ENCODE results near the gene PPP3CA. TPM values are rescaled to one million over a fixed set of nuclear protein-coding genes. Genes with fewer than 3 reads are reported as not detected.
"Not testable (repeated sequence)": the region's sequence is repeated elsewhere in the genome, so short reads cannot be mapped to it uniquely, and the experiment has no call there.

The PPP3CA gene
- total RNA-seq, 3 donors from 2014 or later = 32.4 to 59.6 (median 47.8) TPM

GRCh38 chr4:101136373-101137370, 210.7 kb downstream of the PPP3CA start:
- intact Hi-C loops (cut with DNase I; ENCODE audit: low total_unique reads) = no loop called here
- DNase-seq (ENCODE audit: low spot score in 2 of 2) = no peak

DNA sequence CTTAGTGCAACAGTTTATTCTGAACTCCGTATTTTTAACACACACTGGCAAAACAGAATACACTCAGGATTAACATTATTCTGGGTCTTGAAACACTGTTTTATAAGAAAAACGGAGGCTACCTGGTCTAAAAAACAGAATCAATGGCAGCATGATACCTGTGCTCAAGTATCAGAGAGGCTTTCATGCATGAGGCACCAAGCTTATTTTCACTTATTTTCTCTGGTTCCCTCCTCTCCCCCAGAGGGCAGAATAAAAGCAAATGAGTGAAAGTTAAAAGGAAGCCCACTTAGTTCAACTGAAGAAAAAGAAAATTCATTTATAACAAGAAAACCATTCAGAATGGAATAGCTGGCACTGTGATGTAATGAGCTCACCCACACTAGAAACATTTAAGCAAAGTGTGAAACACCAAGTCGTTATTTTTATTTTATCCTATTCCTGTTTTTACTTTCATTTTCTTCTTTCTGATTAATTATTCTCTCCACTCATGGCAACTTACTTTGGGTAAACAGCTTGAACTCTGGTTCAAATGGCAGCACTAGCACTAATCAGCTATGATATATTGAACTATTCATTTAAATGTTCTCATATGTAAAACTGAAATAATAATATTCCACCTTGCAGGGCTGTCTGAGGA, 211.8 kb downstream of the PPP3CA start:
- H3K27ac ChIP-seq = no peak overlapping the region
- H3K4me1 ChIP-seq = no peaks in the 10 kb centered on the region
- H3K27me3 ChIP-seq = no peaks in the 10 kb centered on the region
- no peak overlapping the region for H3K4me3 ChIP-seq
- intact Hi-C loops (cut with DNase I; ENCODE audit: low total_unique reads) = no loop called here
- no peak for DNase-seq (ENCODE audit: low spot score in 2 of 2)
- no peaks in the 10 kb centered on the region for H3K9me3 ChIP-seq
- H3K36me3 ChIP-seq = no peaks in the 10 kb centered on the region
- TF ChIP-seq POLR2AphosphoS5 (IDR thresholded peaks at IDR 0.05) (no peak), CTCF (IDR thresholded peaks at IDR 0.05) (no peak), POLR2A (IDR thresholded peaks at IDR 0.05) (no peak)

More at GRCh38 chr4:101136373-101137370, 210.7 kb downstream of the PPP3CA start:
- TF ChIP-seq POLR2AphosphoS5 (IDR thresholded peaks at IDR 0.05) (no peak), POLR2A (IDR thresholded peaks at IDR 0.05) (no peak), CTCF (IDR thresholded peaks at IDR 0.05) (no peak)
- Histone ChIP-seq H3K27ac (no peak overlapping the region), H3K4me3 (no peak overlapping the region), H3K9me3 (no peaks in the 10 kb centered on the region), H3K27me3 (no peaks in the 10 kb centered on the region), H3K36me3 (no peaks in the 10 kb centered on the region), H3K4me1 (no peaks in the 10 kb centered on the region)

GRCh38 chr4:101131058-101131457, 216.3 kb downstream of the PPP3CA start:
- H3K36me3 ChIP-seq; intact Hi-C loops (cut with DNase I; ENCODE audit: low total_unique reads); H3K4me1 ChIP-seq; H3K27me3 ChIP-seq; H3K27ac ChIP-seq; H3K4me3 ChIP-seq; DNase-seq (ENCODE audit: low spot score in 2 of 2); H3K9me3 ChIP-seq: not testable (repeated sequence)

- H3K4me1 ChIP-seq; H3K4me3 ChIP-seq; DNase-seq (ENCODE audit: low spot score in 2 of 2); H3K36me3 ChIP-seq; H3K9me3 ChIP-seq; H3K27me3 ChIP-seq; intact Hi-C loops (cut with DNase I; ENCODE audit: low total_unique reads); H3K27ac ChIP-seq: not testable (repeated sequence)
These were observed 218.4 kb downstream of the PPP3CA start for GRCh38 chr4:101128898-101129297.

DNA sequence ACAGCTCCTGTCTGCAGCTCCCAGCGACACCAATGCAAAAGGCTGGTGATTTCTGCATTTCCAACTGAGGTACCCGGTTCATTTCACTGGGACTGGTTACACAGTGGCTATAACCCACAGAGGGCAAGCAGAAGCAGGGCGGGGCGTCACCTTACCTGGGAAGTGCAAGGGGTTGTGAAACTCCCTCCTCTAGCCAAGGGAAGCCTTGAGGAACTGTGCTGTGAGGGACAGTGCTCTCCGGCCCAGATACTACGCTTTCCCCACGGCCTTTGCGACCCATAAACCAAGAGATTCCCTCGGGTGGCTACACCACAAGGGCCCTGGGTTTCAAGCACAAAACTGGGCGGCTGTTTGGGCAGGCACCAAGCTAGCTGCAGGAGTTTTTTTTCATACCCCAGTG, 218.9 kb downstream of the PPP3CA start:
- no peaks in the 10 kb centered on the region for H3K36me3 ChIP-seq
- H3K4me3 ChIP-seq = no peak overlapping the region
- no peak for DNase-seq (ENCODE audit: low spot score in 2 of 2)
- H3K9me3 ChIP-seq = no peaks in the 10 kb centered on the region
- intact Hi-C loops (cut with DNase I; ENCODE audit: low total_unique reads) = no loop called here
- no peaks in the 10 kb centered on the region for H3K4me1 ChIP-seq
- no peak overlapping the region for H3K27ac ChIP-seq
- no peaks in the 10 kb centered on the region for H3K27me3 ChIP-seq
- TF ChIP-seq POLR2A (IDR thresholded peaks at IDR 0.05) (no peak), CTCF (IDR thresholded peaks at IDR 0.05) (no peak), POLR2AphosphoS5 (IDR thresholded peaks at IDR 0.05) (no peak)

GRCh38 chr4:101127176-101127790, 220.0 kb downstream of the PPP3CA start:
- TF ChIP-seq CTCF (IDR thresholded peaks at IDR 0.05) (no peak), POLR2A (IDR thresholded peaks at IDR 0.05) (no peak), POLR2AphosphoS5 (IDR thresholded peaks at IDR 0.05) (no peak)
- Histone ChIP-seq H3K27ac (no peak overlapping the region), H3K4me1 (no peaks in the 10 kb centered on the region), H3K36me3 (no peaks in the 10 kb centered on the region), H3K9me3 (no peaks in the 10 kb centered on the region), H3K27me3 (no peaks in the 10 kb centered on the region), H3K4me3 (no peak overlapping the region)
- DNase-seq (ENCODE audit: low spot score in 2 of 2) = no peak
- intact Hi-C loops (cut with DNase I; ENCODE audit: low total_unique reads) = no loop called here

Measured in breast epithelium (tissue), 4 donors.